Right renal pelvis (tissue), 4 donors: ENCODE data around the gene ARHGAP8. TPM values are rescaled to one million over a fixed set of nuclear protein-coding genes. Genes with fewer than 3 reads are reported as not detected.
"Not testable (repeated sequence)": the region's sequence is repeated elsewhere in the genome, so short reads cannot be mapped to it uniquely, and the experiment has no call there.

Source experiments
- DNase-seq, 4 donors: peaks; one replicate each; pipeline ENCODE4 v3.0.0-alpha.2; 2013; ENCODE audit warnings: low read depth in 4 of 4, low spot score in 3 of 4, missing footprints in 1 of 4
- polyA plus RNA-seq, 4 donors: library from polyadenylated mRNA; unstranded; fragments of 120-200 nt; gene quantifications; one replicate each; pipeline ENCODE4 v1.2.1, GENCODE V29; 2013; ENCODE audit not compliant: insufficient read length in 4 of 4

The ARHGAP8 gene
- polyA plus RNA-seq, 4 donors, result 25.2 to 40.4 (median 28.3) TPM

GRCh38 chr22:44847380-44847779, 95.0 kb downstream of the ARHGAP8 start:
- no peak for DNase-seq

- no peak for DNase-seq
Measured at GRCh38 chr22:44847892-44848291, 95.5 kb downstream of the ARHGAP8 start.

- no peak for DNase-seq
Measured at GRCh38 chr22:44848296-44848741, 95.9 kb downstream of the ARHGAP8 start.

- no peak for DNase-seq
Measured at GRCh38 chr22:44848791-44849420, 96.5 kb downstream of the ARHGAP8 start.

- DNase-seq, result no peak
Measured at GRCh38 chr22:44850946-44851345, 98.6 kb downstream of the ARHGAP8 start.

- DNase-seq, result not testable (repeated sequence)
Measured at GRCh38 chr22:44854641-44855040, 102.3 kb downstream of the ARHGAP8 start.

GRCh38 chr22:44855855-44856254, 103.5 kb downstream of the ARHGAP8 start:
- no peak for DNase-seq

- DNase-seq, result not testable (repeated sequence)
Measured at GRCh38 chr22:44858819-44859218, 106.4 kb downstream of the ARHGAP8 start.

GRCh38 chr22:44859641-44860040, 107.3 kb downstream of the ARHGAP8 start:
- DNase-seq, result no peak

GRCh38 chr22:44860311-44860710, 107.9 kb downstream of the ARHGAP8 start:
- DNase-seq, result no peak

GRCh38 chr22:44861245-44861644, 108.9 kb downstream of the ARHGAP8 start:
- DNase-seq, result no peak

- no peak for DNase-seq
Measured at GRCh38 chr22:44862281-44862680, 109.9 kb downstream of the ARHGAP8 start.

- DNase-seq, result no peak
Measured at GRCh38 chr22:44862981-44863860, 110.8 kb downstream of the ARHGAP8 start.

GRCh38 chr22:44865193-44866057, 113.0 kb downstream of the ARHGAP8 start:
- DNase-seq, result no peak

GRCh38 chr22:44869196-44869595, 116.8 kb downstream of the ARHGAP8 start:
- DNase-seq, result no peak

GRCh38 chr22:44870021-44870420, 117.6 kb downstream of the ARHGAP8 start:
- DNase-seq, result no peak

- no peak for DNase-seq
Measured at GRCh38 chr22:44871782-44872181, 119.4 kb downstream of the ARHGAP8 start.

GRCh38 chr22:44876921-44877320, 124.5 kb downstream of the ARHGAP8 start:
- DNase-seq, result no peak

GRCh38 chr22:44878483-44879300, 126.3 kb downstream of the ARHGAP8 start:
- DNase-seq, result no peak

GRCh38 chr22:44879301-44879680, 126.9 kb downstream of the ARHGAP8 start:
- DNase-seq, result no peak
